IMR-90 (cell line): ENCODE measurements around the gene PLPP7. TPM values are rescaled to one million over a fixed set of nuclear protein-coding genes. Genes with fewer than 3 reads are reported as not detected.

Experiments
- ATAC-seq: fragments of 200-7000 bp; cut with Tn5 transposase; 2 replicates; pipeline ENCODE4 v1.9.1; 2020; ENCODE audit warnings: low read depth, mild to moderate bottlenecking, moderate library complexity
- BruUV-seq: library from RNA; stranded (reverse); fragments of 400-500 nt; replicated peaks from 2 replicates; lab custom pipeline; 2021; lab: Mats Ljungman, UMichigan
- CTCF ChIA-PET: fragments of 300-600 bp; formaldehyde crosslinking; extraction: SDS; loops from one replicate; lab custom pipeline; 2021; ENCODE audit warnings: antibody characterized with exemption; lab: Yijun Ruan, JAX
- POLR2A ChIA-PET: fragments of 300-600 bp; sonication (Branson Sonifier 250); formaldehyde crosslinking; loops from one replicate; lab custom pipeline; 2022; ENCODE audit warnings: antibody characterized with exemption; ENCODE audit not compliant: unreplicated experiment; lab: Charles Lee
- DNase-seq: peaks from one replicate; pipeline ENCODE4 v3.0.0; 2013
- H2AFZ ChIP-seq: replicated peaks from 2 replicates; pipeline ENCODE3; 2013; ENCODE audit warnings: low read length, mild to moderate bottlenecking; ENCODE audit not compliant: poor library complexity
- H2AK5ac ChIP-seq: 2 replicates; pipeline ENCODE4 v1.6.1; 2013; ENCODE audit warnings: low read depth, low read length, inconsistent platforms
- H2AK9ac ChIP-seq: replicated peaks from 2 replicates; pipeline ENCODE3; 2013; ENCODE audit warnings: mild to moderate bottlenecking, low read depth, low read length, moderate library complexity; ENCODE audit not compliant: poor library complexity
- H2BK120ac ChIP-seq: 2 replicates; pipeline ENCODE4 v1.6.1; 2013; ENCODE audit warnings: low read depth, low read length, inconsistent platforms
- H2BK15ac ChIP-seq: 3 replicates; pipeline ENCODE4 v1.6.1; 2013; ENCODE audit warnings: low read depth, low read length, inconsistent platforms
- H2BK20ac ChIP-seq: 2 replicates; pipeline ENCODE4 v1.6.1; 2013; ENCODE audit warnings: low read depth, mild to moderate bottlenecking, inconsistent platforms, low read length, moderate library complexity
- H2BK5ac ChIP-seq: 2 replicates; pipeline ENCODE4 v1.6.1; 2013; ENCODE audit warnings: mild to moderate bottlenecking, low read depth, low read length, inconsistent platforms; ENCODE audit not compliant: poor library complexity, severe bottlenecking
- H3K14ac ChIP-seq: replicated peaks from 2 replicates; pipeline ENCODE4 v1.6.1; 2013; ENCODE audit warnings: low read depth, low read length, inconsistent platforms
- H3K18ac ChIP-seq: 2 replicates; pipeline ENCODE4 v1.6.1; 2013; ENCODE audit warnings: low read depth, low read length, control low read depth
- H3K23ac ChIP-seq: 2 replicates; pipeline ENCODE4 v1.6.1; 2013; ENCODE audit warnings: low read depth, low read length, inconsistent platforms
- H3K27ac ChIP-seq: 2 replicates; pipeline ENCODE4 v1.5.1; 2013; ENCODE audit warnings: mild to moderate bottlenecking, control low read depth, low read length; ENCODE audit not compliant: insufficient read depth
- H3K27me3 ChIP-seq: 2 replicates; pipeline ENCODE4 v1.6.1; 2013; ENCODE audit warnings: low read length; ENCODE audit not compliant: control insufficient read depth, insufficient read depth
- H3K36me3 ChIP-seq: 2 replicates; pipeline ENCODE4 v1.6.1; 2013; ENCODE audit warnings: low read length, mixed read lengths; ENCODE audit not compliant: control insufficient read depth, insufficient read depth
- H3K4ac ChIP-seq: 2 replicates; pipeline ENCODE4 v1.6.1; 2013; ENCODE audit warnings: low read depth, low read length, inconsistent platforms
- H3K4me1 ChIP-seq: 2 replicates; pipeline ENCODE4 v1.6.1; 2013; ENCODE audit warnings: low read length, mixed read lengths; ENCODE audit not compliant: control insufficient read depth, insufficient read depth
- H3K4me2 ChIP-seq: 2 replicates; pipeline ENCODE4 v1.6.1; 2013; ENCODE audit warnings: low read depth, mild to moderate bottlenecking, control low read depth, low read length, moderate library complexity
- H3K4me3 ChIP-seq: 2 replicates; pipeline ENCODE4 v1.5.1; 2013; ENCODE audit warnings: low read depth, mild to moderate bottlenecking, control low read depth, low read length, moderate library complexity; ENCODE audit not compliant: insufficient read depth
- H3K56ac ChIP-seq: 2 replicates; pipeline ENCODE4 v1.6.1; 2013; ENCODE audit warnings: low read length, inconsistent platforms; ENCODE audit not compliant: insufficient read depth; ENCODE audit errors: extremely low read depth
- H3K79me1 ChIP-seq, 2 experiments: 2 replicates each; pipeline ENCODE4 v1.6.1; 2013; ENCODE audit warnings: low read length in 2 of 2, inconsistent platforms in 1 of 2, low read depth in 1 of 2
- H3K9ac ChIP-seq: 2 replicates; pipeline ENCODE4 v1.6.1; 2013; ENCODE audit warnings: low read depth, low read length, control low read depth
- H3K9me1 ChIP-seq: 2 replicates; pipeline ENCODE4 v1.6.1; 2013; ENCODE audit warnings: low read length, inconsistent platforms; ENCODE audit not compliant: insufficient read depth
- H3K9me3 ChIP-seq: 2 replicates; pipeline ENCODE4 v1.6.1; 2013; ENCODE audit warnings: low read length; ENCODE audit not compliant: control insufficient read depth, insufficient read depth
- H4K20me1 ChIP-seq: 2 replicates; pipeline ENCODE4 v1.6.1; 2013; ENCODE audit warnings: low read length, inconsistent platforms; ENCODE audit not compliant: insufficient read depth
- H4K5ac ChIP-seq: 2 replicates; pipeline ENCODE4 v1.6.1; 2013; ENCODE audit warnings: mild to moderate bottlenecking, low read depth, low read length, control low read depth
- H4K8ac ChIP-seq, 2 experiments: 2 replicates each; pipeline ENCODE4 v1.6.1; 2013; ENCODE audit warnings: low read depth in 2 of 2, low read length in 2 of 2, control low read depth in 1 of 2, inconsistent platforms in 1 of 2
- H4K91ac ChIP-seq: 2 replicates; pipeline ENCODE4 v1.6.1; 2013; ENCODE audit warnings: low read depth, low read length, inconsistent platforms; ENCODE audit not compliant: insufficient read depth
- BHLHE40 ChIP-seq: fragments of 150-350 bp; IDR thresholded peaks from 2 replicates; pipeline ENCODE4 v1.6.1; 2016; ENCODE audit warnings: mild to moderate bottlenecking, low read depth, low read length
- CEBPB ChIP-seq: IDR thresholded peaks from 2 replicates; pipeline ENCODE4 v1.6.1; 2012; ENCODE audit warnings: low read depth, low read length, improper control_type of control experiment
- FOS ChIP-seq: fragments of 150-350 bp; IDR thresholded peaks from 2 replicates; pipeline ENCODE4 v1.6.1; 2016; ENCODE audit warnings: low read depth, low read length
- MAZ ChIP-seq: IDR thresholded peaks from 2 replicates; pipeline ENCODE4 v1.6.1; 2012; ENCODE audit warnings: low read depth, mild to moderate bottlenecking, low read length, improper control_type of control experiment, moderate library complexity, borderline replicate concordance
- MXI1 ChIP-seq: IDR thresholded peaks from 2 replicates; pipeline ENCODE4 v1.6.1; 2012; ENCODE audit warnings: low read depth, mild to moderate bottlenecking, low read length, moderate library complexity, borderline replicate concordance
- RAD21 ChIP-seq: IDR thresholded peaks from 2 replicates; pipeline ENCODE4 v1.6.1; 2012; ENCODE audit warnings: low read length, improper control_type of control experiment
- RCOR1 ChIP-seq: IDR thresholded peaks from 2 replicates; pipeline ENCODE4 v1.6.1; 2012; ENCODE audit warnings: mild to moderate bottlenecking, low read length, improper control_type of control experiment; ENCODE audit not compliant: insufficient replicate concordance
- WGBS, 2 experiments: methylation state at CpG; one replicate each; pipeline versions ENCODE4 v1.1.5 to v1.1.7; 2013; ENCODE audit warnings: missing lambda C conversion rate in 2 of 2; ENCODE audit not compliant: insufficient read length in 1 of 2; ENCODE audit errors: extremely low coverage in 2 of 2; 5-methylcytosine and 5-hydroxymethylcytosine counted together
- dilution Hi-C: fragments of 300-500 bp; cut with HindIII; formaldehyde crosslinking; loops from one replicate; pipeline ENCODE4 v1.14.3; 2018; ENCODE audit warnings: low sequenced_read_pairs; ENCODE audit not compliant: unreplicated experiment
- in situ Hi-C: fragments of 300-500 bp; cut with MboI; formaldehyde crosslinking; loops from 3 replicates; pipeline ENCODE4 v1.14.3; 2019; ENCODE audit warnings: low sequenced_read_pairs, inconsistent platforms, mixed read lengths
- intact Hi-C: fragments of 100-400 bp; cut with micrococcal nuclease; formaldehyde crosslinking; loops from 2 replicates; pipeline ENCODE4 v1.10.0; 2022
- polyA plus RNA-seq, 3 experiments: library from polyadenylated mRNA; depleted of rRNA; stranded (reverse); fragments of >200 nt; gene quantifications; 2 replicates each; pipeline ENCODE4 v1.2.3, GENCODE V29; 2012; ENCODE audit warnings: low replicate concordance in 1 of 3
- total RNA-seq: library from RNA; depleted of rRNA; stranded (reverse); fragments of >200 nt; gene quantifications from 2 replicates; pipeline ENCODE4 v1.2.3, GENCODE V29; 2012
- TF ChIP-seq, protein P1 (sequence below): fragments of 150-350 bp; IDR thresholded peaks from 2 replicates; pipeline ENCODE4 v1.6.1; 2017; ENCODE audit warnings: mild to moderate bottlenecking, antibody characterized with exemption, low read length, low read depth

PLPP7 gene
- total and polyA plus RNA-seq, 2 of the 4 experiments (the other 2 are of a cell fraction) = 0.54 to 1.2 TPM

DNA sequence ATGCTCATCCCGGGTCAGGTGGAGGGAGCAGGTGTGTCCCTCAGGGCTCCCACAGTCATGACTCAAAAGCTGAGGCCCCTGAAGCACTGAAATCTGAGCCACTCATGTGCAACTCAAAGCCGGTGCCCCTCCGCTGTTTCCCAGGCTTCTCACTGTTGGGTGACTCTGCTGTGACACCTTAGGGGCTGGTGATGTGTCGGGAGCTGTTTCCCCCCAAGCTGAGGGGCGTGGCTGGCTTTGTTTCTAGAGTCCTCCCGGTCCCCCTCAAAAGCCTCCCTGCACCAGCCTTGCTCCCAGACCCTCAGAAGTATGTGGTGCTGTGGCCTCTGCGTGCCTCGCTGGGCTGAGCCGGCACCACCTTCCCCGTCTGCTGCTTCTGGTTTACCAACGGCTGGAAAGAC lies 39.7 kb downstream of the PLPP7 start (continued):
- no peak for TF ChIP-seq FOS
- TF ChIP-seq, protein P1, sequence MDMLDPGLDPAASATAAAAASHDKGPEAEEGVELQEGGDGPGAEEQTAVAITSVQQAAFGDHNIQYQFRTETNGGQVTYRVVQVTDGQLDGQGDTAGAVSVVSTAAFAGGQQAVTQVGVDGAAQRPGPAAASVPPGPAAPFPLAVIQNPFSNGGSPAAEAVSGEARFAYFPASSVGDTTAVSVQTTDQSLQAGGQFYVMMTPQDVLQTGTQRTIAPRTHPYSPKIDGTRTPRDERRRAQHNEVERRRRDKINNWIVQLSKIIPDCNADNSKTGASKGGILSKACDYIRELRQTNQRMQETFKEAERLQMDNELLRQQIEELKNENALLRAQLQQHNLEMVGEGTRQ = no peak
- TF ChIP-seq MAZ = no peak

DNA sequence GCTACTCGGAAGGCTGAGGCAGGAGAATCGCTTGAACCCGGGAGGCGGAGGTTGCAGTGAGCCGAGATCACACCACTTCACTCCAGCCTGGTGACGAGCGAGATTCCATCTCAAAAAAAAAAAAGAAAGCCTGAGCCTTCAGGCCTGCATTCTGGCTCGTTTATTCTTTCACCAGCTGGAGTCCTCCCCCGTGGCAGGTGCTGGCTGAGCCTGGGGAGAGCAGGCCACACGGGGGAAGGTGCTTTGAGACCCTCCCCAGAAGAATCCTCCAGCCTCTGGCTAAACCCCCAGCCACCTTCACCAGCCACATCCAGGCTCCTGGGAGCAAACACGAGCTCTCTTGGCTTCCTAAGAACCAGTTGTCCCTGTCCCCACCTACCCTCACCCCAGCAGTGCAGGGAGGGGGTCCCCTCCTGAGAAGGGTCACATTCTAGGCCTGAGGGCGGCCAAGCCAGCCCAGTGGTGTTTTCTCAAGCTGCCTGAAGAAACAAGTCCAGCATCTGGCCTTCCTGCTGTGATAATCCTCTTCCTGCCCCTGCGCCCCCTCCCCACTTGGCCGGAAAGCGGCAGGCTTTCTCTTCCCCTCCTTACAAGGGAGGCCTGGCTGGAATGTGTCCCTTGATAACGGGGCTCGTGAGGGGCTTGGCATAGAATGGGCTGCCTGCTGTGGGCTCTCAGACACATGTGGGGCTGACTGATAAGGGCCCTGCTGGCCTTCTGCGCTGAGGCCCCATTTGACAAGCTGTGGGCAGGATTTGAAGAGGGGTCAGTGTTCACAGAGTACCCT lies 41.5 kb downstream of the PLPP7 start:
- H3K18ac ChIP-seq = no peak overlapping the region
- no peak overlapping the region for H2AK9ac ChIP-seq
- in situ Hi-C loops = no loop called here
- no peak overlapping the region for H2BK120ac ChIP-seq
- no peak overlapping the region for H2AK5ac ChIP-seq
- no peak overlapping the region for H3K27ac ChIP-seq
- dilution Hi-C loops = no loop called here
- no peaks in the 10 kb centered on the region for H3K36me3 ChIP-seq
- H3K27me3 ChIP-seq = no peaks in the 10 kb centered on the region
- POLR2A ChIA-PET = interaction anchor here (0.6 kb wide), 1 partner anchor 30 kb away, joined by 4 read pairs; no protein-coding TSS in a partner anchor
- H3K9me1 ChIP-seq = 0 out of 2 replicates have a peak, but pooled peaks cover 4% of the 10 kb centered on the region
- CTCF ChIA-PET = interaction anchor here (0.6 kb wide), 1 partner anchor 13 kb away, joined by 3 read pairs; no protein-coding TSS in a partner anchor
- H3K23ac ChIP-seq = no peak overlapping the region
- no peak overlapping the region for H3K14ac ChIP-seq
- no peak overlapping the region for H4K8ac ChIP-seq
- no peaks in the 10 kb centered on the region for H3K9me3 ChIP-seq
- H4K5ac ChIP-seq = no peak overlapping the region
- H3K4me3 ChIP-seq = no peak overlapping the region
- DNase-seq (no peak), ATAC-seq (no peak)
- intact Hi-C loops = no loop called here
- no CpG with 5 or more reads among the region's 18 CpGs for WGBS, 2 experiments
- H2BK15ac ChIP-seq = no peak overlapping the region
- H3K56ac ChIP-seq = no peak overlapping the region
- no TSS peak for BruUV-seq
- no peak overlapping the region for H2BK5ac ChIP-seq
- no peak overlapping the region for H3K4me2 ChIP-seq
- peaks cover 3% of the 10 kb centered on the region for H3K4me1 ChIP-seq
- no peak overlapping the region for H3K9ac ChIP-seq
- no peaks in the 10 kb centered on the region for H4K20me1 ChIP-seq
- H3K79me1 ChIP-seq = no peaks in the 10 kb centered on the region
- H2BK20ac ChIP-seq = no peak overlapping the region
- no peak overlapping the region for H2AFZ ChIP-seq
- no peak overlapping the region for H3K4ac ChIP-seq
- no peak for TF ChIP-seq MXI1
- TF ChIP-seq BHLHE40 = no peak
- no peak for TF ChIP-seq CEBPB
- no peak for TF ChIP-seq MAZ
- no peak for TF ChIP-seq RCOR1
- no peak for TF ChIP-seq RAD21
- no peak overlapping the region for H4K91ac ChIP-seq
